Measurements from ENCODE around the gene TAGLN3.
A peak's percentile ranks its signal among the peaks of the same experiment; 100 is the strongest.

Gene TAGLN3

DNA sequence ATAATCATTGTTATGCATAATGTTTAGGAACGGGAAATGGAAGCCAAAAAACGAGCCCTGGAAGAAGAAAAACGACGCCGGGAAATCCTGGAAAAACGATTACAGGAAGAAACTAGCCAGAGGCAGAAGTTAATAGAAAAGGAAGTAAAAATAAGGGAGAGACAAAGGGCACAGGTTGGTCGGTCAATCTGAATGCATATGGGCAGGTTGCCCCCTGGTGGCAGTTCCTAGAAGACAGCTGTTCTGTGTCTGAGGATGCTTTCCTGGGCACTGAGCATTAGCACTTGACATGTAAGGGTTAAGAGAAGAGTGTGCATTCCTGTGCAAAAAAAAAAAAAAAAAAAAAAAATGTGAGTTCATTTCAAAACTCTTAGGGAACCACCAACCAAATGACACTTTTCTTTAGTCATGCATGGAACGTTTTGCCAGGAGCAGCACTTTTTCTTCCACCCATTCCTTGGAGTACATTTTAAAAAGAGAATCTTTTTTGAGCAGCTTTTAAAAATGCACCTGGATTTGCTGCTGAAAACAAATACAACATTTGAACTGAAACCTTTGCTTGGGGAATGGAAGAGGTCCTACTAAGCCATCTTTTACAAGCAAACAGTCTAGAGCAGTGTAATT lies 31.0 kb upstream of the TAGLN3 start:
- Mint-ChIP-seq H3K4me1 (peaks cover 6% of the 10 kb centered on the region), H3K27me3 (no peaks in the 10 kb centered on the region), H3K27ac (no peak overlapping the region), H3K36me3 (no peaks in the 10 kb centered on the region), H3K4me3 (peak overlapping the region; percentile 27), H3K9me3 (no peaks in the 10 kb centered on the region)
- ATAC-seq (ENCODE audit: low read depth) (peak; percentile 88), DNase-seq (ENCODE audit: low spot score in 2 of 2) (peak; percentile 72 to 78)

DNA sequence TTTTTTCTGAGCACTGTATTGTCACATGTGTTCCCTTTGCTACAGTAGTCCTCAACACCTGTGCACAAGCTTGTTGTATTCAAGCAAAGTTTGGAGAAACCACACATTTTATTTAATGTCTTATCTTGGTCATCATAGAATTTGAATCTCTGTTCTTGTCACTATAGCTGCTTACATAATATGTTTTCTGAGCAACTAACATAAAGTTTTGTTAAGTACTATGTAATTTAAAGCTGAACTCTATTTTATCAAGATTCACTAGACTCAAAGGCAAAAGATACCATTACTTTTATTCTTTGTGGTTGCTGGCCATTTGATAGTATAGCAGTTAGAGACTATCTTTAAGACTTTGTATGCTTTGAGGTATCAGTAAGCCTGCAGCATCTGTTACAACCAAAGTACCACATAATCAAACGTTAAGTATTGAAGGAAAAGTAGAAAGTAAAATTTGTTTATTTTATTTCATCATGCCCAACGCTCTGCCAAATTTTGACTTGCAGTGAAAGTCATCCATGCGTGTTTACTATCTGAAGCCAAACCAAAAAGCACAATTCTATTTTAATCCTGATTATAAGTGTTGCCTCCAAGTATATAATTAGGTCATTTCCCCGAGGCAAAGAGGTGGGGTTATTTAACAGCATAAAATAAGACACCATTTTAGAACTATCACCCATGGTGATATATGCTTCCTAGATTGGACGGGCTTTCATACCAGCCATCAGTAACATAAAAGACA lies 30.2 kb upstream of the TAGLN3 start:
- Mint-ChIP-seq H3K4me3 (no peak overlapping the region), H3K27ac (no peak overlapping the region), H3K27me3 (no peaks in the 10 kb centered on the region), H3K9me3 (no peaks in the 10 kb centered on the region), H3K36me3 (no peaks in the 10 kb centered on the region), H3K4me1 (peaks cover 6% of the 10 kb centered on the region)
- no peak for ATAC-seq (ENCODE audit: low read depth)
- no peak for DNase-seq (ENCODE audit: low spot score in 2 of 2)

DNA sequence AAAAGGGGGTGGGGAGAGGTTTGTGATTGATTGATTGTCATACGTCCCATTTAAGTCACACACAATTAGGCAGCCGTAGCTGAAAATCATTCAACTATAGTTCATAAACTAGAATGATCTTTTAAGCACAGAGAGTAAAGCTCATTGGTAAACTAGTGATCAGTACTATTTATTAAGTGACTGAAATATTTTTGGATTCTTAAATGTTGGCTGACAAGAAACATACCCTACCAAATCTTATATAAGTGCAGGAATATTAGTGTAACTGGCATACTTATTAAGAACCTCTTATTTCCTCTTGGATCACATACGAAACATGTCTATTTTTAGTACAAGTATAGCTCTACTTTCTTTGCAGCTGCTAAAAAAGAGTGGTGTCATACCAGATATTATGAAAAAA lies 28.3 kb upstream of the TAGLN3 start:
- no peak for ATAC-seq (ENCODE audit: low read depth)
- no peak overlapping the region for H3K27ac Mint-ChIP-seq
- no peak for DNase-seq (ENCODE audit: low spot score in 2 of 2)

DNA sequence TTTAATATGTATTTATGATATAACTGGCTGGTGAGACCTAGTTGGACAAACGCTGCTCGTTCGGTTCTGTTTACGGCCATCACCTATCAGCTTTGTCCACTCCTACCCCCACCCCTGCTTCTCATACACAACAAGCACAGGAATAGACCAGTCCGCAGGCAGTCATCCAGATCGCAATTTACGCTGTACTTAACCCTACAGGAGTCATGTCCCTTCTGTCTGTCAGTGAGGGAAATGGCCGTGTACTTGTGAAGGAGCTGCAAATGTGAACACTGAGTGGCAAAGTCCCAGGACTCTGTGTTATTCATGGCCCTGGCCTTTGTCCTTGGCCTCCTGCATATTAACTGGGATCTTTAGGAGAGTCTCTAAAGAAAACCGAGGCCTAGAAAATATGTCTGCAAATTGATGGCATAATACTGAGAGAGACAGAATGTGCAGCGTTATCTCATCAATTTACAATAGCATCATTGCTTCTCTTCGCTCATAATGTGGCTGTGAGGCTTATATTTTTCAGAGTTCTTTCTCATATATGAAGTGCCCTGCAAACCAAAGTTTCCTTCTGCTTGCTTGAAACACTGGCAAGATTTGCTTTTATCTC lies 27.1 kb upstream of the TAGLN3 start:
- Mint-ChIP-seq H3K4me1 (peaks cover 6% of the 10 kb centered on the region), H3K9me3 (no peaks in the 10 kb centered on the region), H3K4me3 (no peak overlapping the region), H3K27ac (no peak overlapping the region), H3K36me3 (no peaks in the 10 kb centered on the region), H3K27me3 (peaks cover under 1% of the 10 kb centered on the region)
- no peak for ATAC-seq (ENCODE audit: low read depth)
- no peak for DNase-seq (ENCODE audit: low spot score in 2 of 2)

More for the DNA sequence above, 28.3 kb upstream of the TAGLN3 start:
- Mint-ChIP-seq H3K36me3 (no peaks in the 10 kb centered on the region), H3K4me3 (no peak overlapping the region), H3K27me3 (no peaks in the 10 kb centered on the region), H3K9me3 (no peaks in the 10 kb centered on the region), H3K4me1 (peaks cover 6% of the 10 kb centered on the region)

DNA sequence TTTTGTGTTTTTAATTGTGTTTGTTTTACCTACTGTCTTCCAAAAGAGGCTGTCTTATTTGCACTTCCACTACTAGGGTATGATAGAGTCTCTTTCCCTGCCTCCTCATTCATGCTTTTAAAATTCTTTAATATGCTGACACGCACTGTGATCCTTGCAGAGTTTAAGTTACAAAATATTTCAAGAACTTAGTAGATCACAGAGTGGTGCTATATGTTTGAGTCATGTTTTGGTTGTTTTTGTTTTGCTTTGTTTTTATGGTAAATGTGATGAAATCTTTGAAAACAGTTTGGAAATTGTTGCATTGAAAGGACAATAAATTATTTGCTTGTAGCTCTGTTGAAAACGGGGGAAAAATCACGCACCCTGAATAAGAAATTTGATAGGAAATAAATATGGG lies 25.8 kb upstream of the TAGLN3 start:
- H3K27me3 Mint-ChIP-seq: peaks cover 3% of the 10 kb centered on the region
- H3K27ac Mint-ChIP-seq: no peak overlapping the region
- no peaks in the 10 kb centered on the region for H3K36me3 Mint-ChIP-seq
- H3K4me3 Mint-ChIP-seq: no peak overlapping the region
- DNase-seq (ENCODE audit: low spot score in 2 of 2) (no peak), ATAC-seq (ENCODE audit: low read depth) (no peak)
- no peaks in the 10 kb centered on the region for H3K9me3 Mint-ChIP-seq
- H3K4me1 Mint-ChIP-seq: no peaks in the 10 kb centered on the region

DNA sequence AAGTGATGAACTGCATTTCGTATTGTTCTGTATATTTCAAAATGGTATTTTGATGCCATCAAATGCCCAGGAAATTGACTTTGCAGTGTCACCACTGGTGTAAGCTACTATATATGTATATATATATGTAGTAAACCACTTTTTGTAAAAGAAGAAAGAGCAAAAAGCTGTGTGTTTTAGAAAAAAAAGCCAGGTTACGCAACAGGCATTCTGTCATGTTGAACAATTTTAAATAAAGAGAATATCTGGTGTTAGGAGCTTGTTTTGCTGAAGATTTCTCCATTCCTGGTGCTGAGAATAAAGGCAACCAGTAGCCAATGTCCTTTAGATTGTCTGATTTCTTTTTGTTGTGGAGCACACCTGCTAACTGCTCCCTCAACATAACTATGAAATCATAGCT lies 23.6 kb upstream of the TAGLN3 start:
- Mint-ChIP-seq H3K4me3 (no peak overlapping the region), H3K9me3 (no peaks in the 10 kb centered on the region), H3K4me1 (peaks cover 5% of the 10 kb centered on the region), H3K36me3 (no peaks in the 10 kb centered on the region), H3K27ac (no peak overlapping the region), H3K27me3 (peaks cover 3% of the 10 kb centered on the region)
- DNase-seq (ENCODE audit: low spot score in 2 of 2) (no peak), ATAC-seq (ENCODE audit: low read depth) (no peak)

DNA sequence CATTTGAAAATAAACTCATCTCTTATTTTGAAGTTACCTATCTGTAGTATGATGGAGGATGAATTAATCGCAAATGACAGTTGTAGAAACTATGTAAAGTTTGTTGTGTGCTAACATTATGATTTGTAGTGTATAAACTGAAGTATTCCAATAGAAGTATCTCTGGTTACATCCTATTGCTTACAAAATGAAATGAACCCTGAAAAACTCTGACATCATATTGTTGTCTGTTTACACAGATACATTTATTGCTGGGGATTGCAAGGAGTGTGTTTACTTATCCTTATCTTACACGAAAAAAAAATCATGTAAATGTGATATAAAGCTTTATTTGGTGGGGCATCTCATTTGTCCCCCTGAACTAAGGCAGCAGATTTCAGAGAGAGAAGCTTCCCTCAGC lies 22.5 kb upstream of the TAGLN3 start:
- H3K36me3 Mint-ChIP-seq: no peaks in the 10 kb centered on the region
- H3K27ac Mint-ChIP-seq: no peak overlapping the region
- ATAC-seq (ENCODE audit: low read depth) (no peak), DNase-seq (ENCODE audit: low spot score in 2 of 2) (no peak)
- no peak overlapping the region for H3K4me3 Mint-ChIP-seq
- H3K9me3 Mint-ChIP-seq: no peaks in the 10 kb centered on the region
- peaks cover 8% of the 10 kb centered on the region for H3K4me1 Mint-ChIP-seq
- peaks cover 3% of the 10 kb centered on the region for H3K27me3 Mint-ChIP-seq

DNA sequence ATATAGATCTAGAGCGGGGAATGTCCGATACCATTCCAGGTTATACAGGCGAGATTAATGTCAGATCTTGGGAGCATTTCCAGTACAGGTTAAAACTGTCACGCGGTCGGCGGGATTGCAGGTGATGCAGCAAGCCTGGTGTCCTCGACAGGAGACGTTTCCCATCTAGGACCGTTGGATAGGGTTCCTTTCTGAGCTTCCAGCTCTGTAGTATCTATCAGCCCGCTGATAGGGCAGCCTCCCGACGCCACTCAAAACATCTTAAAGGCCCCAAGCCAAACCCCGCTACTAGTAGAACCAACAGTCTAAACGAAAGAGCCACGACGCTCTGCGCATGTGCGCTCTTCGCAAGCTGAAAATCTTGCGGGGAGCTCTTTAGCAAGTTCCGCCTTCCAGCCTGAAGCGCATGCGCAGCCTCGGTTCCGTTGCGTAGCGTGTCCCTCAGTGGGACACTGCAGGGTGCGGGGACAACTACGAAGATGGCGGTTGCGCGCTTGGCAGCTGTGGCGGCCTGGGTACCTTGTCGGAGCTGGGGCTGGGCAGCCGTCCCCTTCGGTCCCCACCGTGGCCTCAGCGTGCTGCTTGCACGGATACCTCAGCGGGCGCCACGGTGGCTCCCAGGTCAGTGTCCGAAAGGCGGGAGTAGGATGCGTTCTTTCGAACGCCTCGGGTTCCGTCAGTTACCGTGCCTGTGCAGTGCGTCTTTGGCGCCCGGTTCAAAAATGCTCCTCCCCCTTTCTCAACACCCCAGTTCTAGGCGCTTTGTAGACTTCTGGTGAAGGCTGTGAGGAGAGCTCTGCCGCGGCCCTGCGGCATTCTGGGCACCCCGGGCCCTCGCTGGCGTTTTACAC lies 19.9 kb upstream of the TAGLN3 start, which contains the start of gene ABHD10:
ABHD10 (plus strand) TSS at position 444 of the 851 bp plus-strand sequence; CDS start at position 480, 36 bp downstream.
- peak within 1 kb of the TSS; percentile 93 for H3K4me3 Mint-ChIP-seq
- peak within 1 kb of the TSS; percentile 86 for H3K27ac Mint-ChIP-seq
- no peaks in the 10 kb centered on the region for H3K9me3 Mint-ChIP-seq
- H3K4me1 Mint-ChIP-seq: peaks cover 11% of the 10 kb centered on the region
- DNase-seq (ENCODE audit: low spot score in 2 of 2) (peak; percentile 84 to 87), ATAC-seq (ENCODE audit: low read depth) (peak; percentile 84)
- peaks cover 3% of the 10 kb centered on the region for H3K27me3 Mint-ChIP-seq
- H3K36me3 Mint-ChIP-seq: peaks cover 2% of the 10 kb centered on the region

DNA sequence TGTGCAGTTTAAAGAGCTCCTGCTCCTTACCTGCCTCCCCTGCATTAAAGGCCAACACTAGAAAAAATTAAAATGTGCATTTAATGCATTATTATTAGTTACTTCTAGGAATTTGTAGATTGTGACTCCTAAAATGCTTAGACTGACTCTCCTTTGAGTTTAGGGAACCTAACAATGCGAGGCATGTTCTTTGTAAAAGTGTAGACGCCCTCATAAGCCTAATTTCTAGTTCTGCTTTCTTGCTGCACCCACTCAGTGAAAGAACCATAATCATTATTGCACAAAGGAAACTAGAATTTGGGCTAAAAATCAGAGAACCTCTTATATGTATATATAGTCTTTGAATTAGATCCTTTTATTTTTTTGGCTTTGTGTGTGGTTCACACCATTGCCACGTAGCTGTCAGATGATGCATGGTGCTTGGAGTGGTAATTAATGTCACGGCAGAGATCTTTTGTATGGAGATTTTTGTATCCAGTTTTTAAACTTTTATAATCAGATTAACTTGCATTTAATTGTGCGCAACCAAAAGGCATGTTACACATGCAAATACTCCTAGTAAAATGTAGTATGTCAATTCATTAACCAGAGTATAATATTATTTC lies 19.2 kb upstream of the TAGLN3 start:
- ATAC-seq (ENCODE audit: low read depth) (peak; percentile 66), DNase-seq (ENCODE audit: low spot score in 2 of 2) (peak in 1 of 2 donors; percentile 29)
- Mint-ChIP-seq H3K4me1 (peaks cover 14% of the 10 kb centered on the region), H3K4me3 (peak overlapping the region; percentile 93), H3K36me3 (peaks cover 3% of the 10 kb centered on the region), H3K27ac (peak overlapping the region; percentile 86), H3K9me3 (no peaks in the 10 kb centered on the region), H3K27me3 (peaks cover 3% of the 10 kb centered on the region)

DNA sequence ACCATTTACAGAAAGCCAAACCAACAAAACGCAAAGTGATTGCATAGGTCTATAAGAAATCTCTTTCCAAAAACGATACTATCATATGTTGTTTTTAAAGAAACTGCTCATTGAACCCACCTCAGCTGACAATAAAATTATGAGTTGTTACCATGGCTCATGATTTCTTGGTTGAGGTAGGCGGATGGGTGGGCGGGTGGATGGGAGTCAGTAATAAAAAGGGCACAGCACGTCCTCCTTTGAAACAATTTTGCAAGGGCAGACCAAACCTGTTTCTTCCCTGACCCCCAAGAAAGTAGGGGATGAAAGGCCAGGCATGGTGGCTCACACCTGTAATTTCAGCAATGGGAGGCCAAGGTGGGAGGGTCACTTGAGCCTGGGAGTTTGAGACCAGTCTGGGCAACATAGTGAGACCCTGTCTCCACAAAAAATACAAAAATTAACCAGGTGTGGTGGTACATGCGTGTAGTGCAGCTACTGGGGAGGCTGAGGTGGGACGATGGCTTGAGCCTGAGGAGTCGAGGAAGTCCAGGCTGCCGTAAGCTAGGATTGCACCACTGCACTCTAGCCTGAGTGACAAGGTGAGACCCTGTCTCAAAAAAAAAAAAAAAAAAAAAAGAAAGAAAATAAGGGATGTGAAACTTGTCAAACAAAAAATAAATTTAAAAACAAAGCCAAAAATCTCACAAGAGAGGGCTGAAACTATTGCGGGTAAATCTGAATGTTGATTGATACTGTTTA lies 17.8 kb upstream of the TAGLN3 start:
- ATAC-seq (ENCODE audit: low read depth) (no peak), DNase-seq (ENCODE audit: low spot score in 2 of 2) (no peak)
- no peak overlapping the region for H3K27ac Mint-ChIP-seq
- H3K9me3 Mint-ChIP-seq: no peaks in the 10 kb centered on the region
- H3K27me3 Mint-ChIP-seq: peaks cover 3% of the 10 kb centered on the region
- peak overlapping the region; percentile 34 for H3K4me3 Mint-ChIP-seq
- H3K36me3 Mint-ChIP-seq: peaks cover 13% of the 10 kb centered on the region
- peaks cover 23% of the 10 kb centered on the region for H3K4me1 Mint-ChIP-seq

DNA sequence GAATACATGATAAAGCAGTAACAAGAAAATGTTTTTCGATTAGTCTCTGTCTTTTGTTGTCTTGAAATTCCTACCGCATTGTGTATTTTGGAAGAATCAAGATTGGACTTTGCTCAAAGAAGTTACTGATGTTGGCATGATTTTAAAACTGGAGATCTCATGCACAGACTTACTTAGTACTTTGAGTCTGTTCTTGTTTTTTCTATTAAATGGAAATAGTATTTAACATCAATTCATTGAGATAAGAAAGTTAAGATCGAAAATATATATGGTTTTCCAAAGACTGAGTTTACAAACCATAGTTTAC lies 17.3 kb upstream of the TAGLN3 start:
- Mint-ChIP-seq H3K4me3 (no peak overlapping the region), H3K27ac (no peak overlapping the region), H3K36me3 (peaks cover 13% of the 10 kb centered on the region), H3K27me3 (peaks cover 3% of the 10 kb centered on the region), H3K4me1 (peaks cover 23% of the 10 kb centered on the region), H3K9me3 (no peaks in the 10 kb centered on the region)
- no peak for ATAC-seq (ENCODE audit: low read depth)
- no peak for DNase-seq (ENCODE audit: low spot score in 2 of 2)

DNA sequence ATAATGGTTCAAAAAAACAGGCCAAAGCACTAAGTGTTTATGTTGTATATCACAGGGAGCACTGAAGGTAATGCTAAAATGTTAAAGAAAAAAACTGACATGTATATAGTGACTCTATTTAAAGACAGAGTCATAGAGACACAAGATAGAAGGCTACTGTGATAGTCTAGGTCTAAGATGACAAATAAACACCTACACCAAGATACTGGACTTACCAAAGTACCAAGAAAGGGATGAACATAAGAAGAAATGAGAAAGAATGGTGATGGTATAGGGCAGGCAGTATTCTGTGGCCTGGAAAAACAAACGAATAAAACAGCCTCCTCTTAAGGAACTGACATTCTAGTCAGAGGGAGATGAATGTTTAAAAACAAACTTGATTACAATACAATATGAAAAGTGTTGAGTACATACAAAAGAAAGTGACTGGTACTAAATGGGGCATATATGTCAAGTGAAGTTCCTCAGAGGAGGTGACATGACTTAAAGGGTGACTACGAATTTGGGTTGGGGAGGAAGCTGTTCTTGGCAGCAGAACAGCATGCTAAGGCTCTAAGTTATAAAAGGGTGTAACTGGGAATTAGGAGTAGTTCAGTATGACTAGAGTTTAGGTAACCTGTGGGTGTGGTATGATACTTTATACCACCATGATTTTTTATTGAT lies 14.0 kb upstream of the TAGLN3 start:
- ATAC-seq (ENCODE audit: low read depth): no peak
- DNase-seq (ENCODE audit: low spot score in 2 of 2): no peak
- Mint-ChIP-seq H3K27ac (peak overlapping the region; percentile 59), H3K9me3 (no peaks in the 10 kb centered on the region), H3K27me3 (no peaks in the 10 kb centered on the region), H3K4me3 (no peak overlapping the region), H3K36me3 (peaks cover 26% of the 10 kb centered on the region), H3K4me1 (peaks cover 26% of the 10 kb centered on the region)

DNA sequence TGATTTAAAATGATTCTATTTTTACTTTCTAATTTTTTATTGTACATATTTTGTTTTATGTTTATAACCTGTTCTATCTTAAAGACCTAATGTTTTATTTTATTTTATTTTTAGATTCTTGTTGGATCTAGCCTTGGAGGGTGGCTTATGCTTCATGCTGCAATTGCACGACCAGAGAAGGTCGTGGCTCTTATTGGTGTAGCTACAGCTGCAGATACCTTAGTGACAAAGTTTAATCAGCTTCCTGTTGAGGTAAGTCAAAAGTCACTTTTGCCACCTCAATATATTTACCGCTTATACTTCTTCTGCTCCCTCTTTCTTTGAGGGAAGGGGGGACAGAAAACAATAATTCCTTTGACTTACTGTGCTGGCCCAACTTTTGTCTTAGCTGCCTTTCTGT lies 11.9 kb upstream of the TAGLN3 start:
- peaks cover 23% of the 10 kb centered on the region for H3K4me1 Mint-ChIP-seq
- no peak for ATAC-seq (ENCODE audit: low read depth)

More for the DNA sequence above, 11.9 kb upstream of the TAGLN3 start:
- Mint-ChIP-seq H3K27ac (no peak overlapping the region), H3K36me3 (peaks cover 31% of the 10 kb centered on the region), H3K9me3 (no peaks in the 10 kb centered on the region), H3K4me3 (no peak overlapping the region), H3K27me3 (no peaks in the 10 kb centered on the region)
- no peak for DNase-seq (ENCODE audit: low spot score in 2 of 2)

Data from memory B cell (primary cell).